WTC11 (cell line): ENCODE measurements around the gene PPARA. TPM values are rescaled to one million over a fixed set of nuclear protein-coding genes. Genes with fewer than 3 reads are reported as not detected.

Experiments used
- ATAC-seq: fragments of 200-7000 bp; cut with Tn5 transposase; 2 replicates; pipeline ENCODE4 v1.10.0; 2021; ENCODE audit warnings: mild to moderate bottlenecking, moderate library complexity
- CTCF ChIA-PET: fragments of 300-600 bp; sonication (Branson Sonifier 250); formaldehyde crosslinking; loops from one replicate; lab custom pipeline; 2021; ENCODE audit warnings: antibody characterized with exemption; lab: Charles Lee
- POLR2A ChIA-PET: fragments of 350-600 bp; sonication (Branson Sonifier 250); formaldehyde crosslinking; loops from one replicate; lab custom pipeline; 2021; ENCODE audit warnings: antibody characterized with exemption; lab: Charles Lee
- DNase-seq: peaks from one replicate; pipeline ENCODE4 v3.0.0; 2021; ENCODE audit warnings: low spot score
- H3K27ac Mint-ChIP-seq: 2 replicates; pipeline ENCODE4 v1.8.0; 2021; ENCODE audit warnings: mixed read lengths
- H3K27me3 Mint-ChIP-seq: 2 replicates; pipeline ENCODE4 v1.8.0; 2021; ENCODE audit warnings: low read depth, mild to moderate bottlenecking, moderate library complexity, mixed read lengths
- H3K36me3 Mint-ChIP-seq: 2 replicates; pipeline ENCODE4 v1.8.0; 2021; ENCODE audit warnings: mixed read lengths
- H3K4me1 Mint-ChIP-seq: 2 replicates; pipeline ENCODE4 v1.8.0; 2022; ENCODE audit warnings: mixed read lengths
- H3K4me3 Mint-ChIP-seq: 2 replicates; pipeline ENCODE4 v1.8.0; 2021; ENCODE audit warnings: mild to moderate bottlenecking, moderate library complexity, mixed read lengths
- H3K9me3 Mint-ChIP-seq: 2 replicates; pipeline ENCODE4 v1.8.0; 2021; ENCODE audit warnings: mixed read lengths
- CREB1 ChIP-seq: sonication (generic); formaldehyde crosslinking; IDR thresholded peaks from 2 replicates; pipeline ENCODE4 v1.8.0; 2023; ENCODE audit warnings: mild to moderate bottlenecking, missing genetic modification reagents
- CREM ChIP-seq: sonication (generic); formaldehyde crosslinking; IDR thresholded peaks from 2 replicates; pipeline ENCODE4 v1.8.1; 2022; ENCODE audit warnings: mild to moderate bottlenecking, missing genetic modification reagents, moderate library complexity
- GTF2I ChIP-seq: fragments of 250-450 bp; sonication (Bioruptor Pico); conservative IDR thresholded peaks from 2 replicates; pipeline ENCODE4 v1.4.0; 2021; ENCODE audit warnings: mild to moderate bottlenecking
- JAZF1 ChIP-seq: fragments of 250-450 bp; sonication (Bioruptor Pico); IDR thresholded peaks from 2 replicates; pipeline ENCODE4 v1.9.0; 2021; ENCODE audit warnings: moderate library complexity, mild to moderate bottlenecking, inconsistent platforms
- NR3C1 ChIP-seq: sonication (generic); formaldehyde crosslinking; conservative IDR thresholded peaks from 2 replicates; pipeline ENCODE4 v1.8.1; 2023; ENCODE audit warnings: low read depth, mild to moderate bottlenecking, missing genetic modification reagents
- OVOL2 ChIP-seq: fragments of 250-450 bp; sonication (Bioruptor Pico); IDR thresholded peaks from 2 replicates; pipeline ENCODE4 v1.9.0; 2021; ENCODE audit warnings: mild to moderate bottlenecking, borderline replicate concordance
- SMAD4 ChIP-seq: sonication (generic); formaldehyde crosslinking; IDR thresholded peaks from 2 replicates; pipeline ENCODE4 v1.8.0; 2022; ENCODE audit warnings: mild to moderate bottlenecking, missing genetic modification reagents
- SOX15 ChIP-seq: fragments of 250-450 bp; sonication (Bioruptor Pico); IDR thresholded peaks from 2 replicates; pipeline ENCODE4 v1.9.0; 2021; ENCODE audit warnings: mild to moderate bottlenecking
- ZBTB43 ChIP-seq: sonication (generic); formaldehyde crosslinking; IDR thresholded peaks from 2 replicates; pipeline ENCODE4 v1.8.1; 2023; ENCODE audit warnings: mild to moderate bottlenecking, missing genetic modification reagents
- ZNF121 ChIP-seq: sonication (generic); formaldehyde crosslinking; IDR thresholded peaks from 2 replicates; pipeline ENCODE4 v1.8.0; 2023; ENCODE audit warnings: missing genetic modification reagents
- ZNF219 ChIP-seq: sonication (generic); formaldehyde crosslinking; IDR thresholded peaks from 2 replicates; pipeline ENCODE4 v1.8.0; 2023; ENCODE audit warnings: missing genetic modification reagents, mild to moderate bottlenecking, borderline replicate concordance
- ZNF232 ChIP-seq: sonication (generic); formaldehyde crosslinking; IDR thresholded peaks from 2 replicates; pipeline ENCODE4 v1.8.0; 2022; ENCODE audit warnings: mild to moderate bottlenecking, missing genetic modification reagents
- ZNF263 ChIP-seq: sonication (generic); formaldehyde crosslinking; IDR thresholded peaks from 2 replicates; pipeline ENCODE4 v1.8.1; 2022; ENCODE audit warnings: low read depth, mild to moderate bottlenecking, moderate library complexity, missing genetic modification reagents
- ZNF416 ChIP-seq: fragments of 250-450 bp; sonication (Bioruptor Pico); IDR thresholded peaks from 2 replicates; pipeline ENCODE4 v1.9.0; 2021; ENCODE audit warnings: mild to moderate bottlenecking, inconsistent platforms
- ZNF532 ChIP-seq: fragments of 250-450 bp; sonication (Bioruptor Pico); IDR thresholded peaks from 2 replicates; pipeline ENCODE4 v1.9.0; 2021; ENCODE audit warnings: mild to moderate bottlenecking, borderline replicate concordance
- ZNF671 ChIP-seq: fragments of 250-450 bp; sonication (Bioruptor Pico); IDR thresholded peaks from 2 replicates; pipeline ENCODE4 v1.8.0; 2021; ENCODE audit warnings: mild to moderate bottlenecking
- total RNA-seq: library from RNA; stranded (reverse); gene quantifications from 3 replicates; pipeline ENCODE4 v1.2.3, GENCODE V29; 2021
- TF ChIP-seq, protein P1 (sequence below): sonication (generic); formaldehyde crosslinking; IDR thresholded peaks from 2 replicates; pipeline ENCODE4 v1.8.0; 2023; ENCODE audit warnings: missing genetic modification reagents
- TF ChIP-seq, protein P2 (sequence below): sonication (generic); formaldehyde crosslinking; IDR thresholded peaks from 2 replicates; pipeline ENCODE4 v1.8.1; 2022; ENCODE audit warnings: mild to moderate bottlenecking, moderate library complexity, missing genetic modification reagents
- TF ChIP-seq, protein P3 (sequence below): sonication (generic); formaldehyde crosslinking; IDR thresholded peaks from 2 replicates; pipeline ENCODE4 v1.8.0; 2023; ENCODE audit warnings: missing genetic modification reagents, mild to moderate bottlenecking, borderline replicate concordance
- TF ChIP-seq, protein P4 (sequence below): sonication (generic); formaldehyde crosslinking; IDR thresholded peaks from 2 replicates; pipeline ENCODE4 v1.8.1; 2023; ENCODE audit warnings: mild to moderate bottlenecking, missing genetic modification reagents, borderline replicate concordance

Gene PPARA
- total RNA-seq, 1 experiment from 2014 or later = 9.3 TPM

DNA sequence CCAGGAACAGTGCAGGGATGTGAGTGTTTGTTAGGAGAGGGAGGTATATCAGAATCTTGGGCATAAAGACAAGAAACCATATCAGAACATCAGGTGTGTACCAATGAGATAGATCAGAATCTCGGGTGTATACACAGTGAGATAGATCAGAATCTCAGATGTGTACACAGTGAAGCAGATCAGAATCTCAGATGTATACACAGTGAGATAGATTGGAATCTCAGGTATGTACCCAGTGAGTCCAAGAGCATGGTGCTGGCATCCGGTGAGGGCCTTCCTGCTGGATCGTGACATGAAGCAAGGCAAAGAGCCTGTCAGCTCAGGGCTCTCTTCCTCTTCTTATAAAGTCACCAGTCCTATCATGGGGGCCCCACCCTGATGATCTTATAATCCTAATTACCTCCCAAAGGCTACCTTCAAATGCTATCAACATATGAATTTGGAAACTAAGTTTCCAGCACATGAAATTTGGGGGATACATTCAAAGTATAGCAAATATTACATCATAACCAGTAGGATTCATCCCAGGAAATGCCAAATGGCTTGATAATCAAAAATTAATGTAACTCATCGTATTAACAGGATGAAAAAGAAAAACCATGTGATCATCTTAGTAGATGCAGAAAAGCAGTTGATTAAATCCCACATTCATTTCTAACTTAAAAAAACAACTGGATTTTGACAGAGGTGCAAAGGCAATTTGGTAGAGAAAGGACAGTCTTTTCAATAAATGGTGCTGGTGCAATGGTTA, 28.6 kb downstream of the PPARA start:
- Mint-ChIP-seq H3K27ac (no peak overlapping the region), H3K4me1 (no peaks in the 10 kb centered on the region), H3K9me3 (peaks cover 69% of the 10 kb centered on the region), H3K27me3 (peaks cover 4% of the 10 kb centered on the region), H3K36me3 (peaks cover 54% of the 10 kb centered on the region), H3K4me3 (no peak overlapping the region)
- TF ChIP-seq ZNF219 (CRISPR knock-in tag) = no peak
- no peak for TF ChIP-seq CREB1 (CRISPR knock-in tag)
- no peak for TF ChIP-seq ZNF121
- TF ChIP-seq ZBTB43 (CRISPR knock-in tag) = no peak
- TF ChIP-seq NR3C1 (CRISPR knock-in tag) = no peak
- DNase-seq (no peak), ATAC-seq (no peak)
- ChIA-PET CTCF (no interaction called here), POLR2A (no interaction called here)

GRCh38 chr22:46179748-46180147, 29.4 kb downstream of the PPARA start:
- ATAC-seq (no peak), DNase-seq (no peak)
- no peak overlapping the region for H3K27ac Mint-ChIP-seq
- no peaks in the 10 kb centered on the region for H3K4me1 Mint-ChIP-seq
- peaks cover 4% of the 10 kb centered on the region for H3K27me3 Mint-ChIP-seq
- POLR2A ChIA-PET = no interaction called here
- CTCF ChIA-PET = no interaction called here
- no peak overlapping the region for H3K4me3 Mint-ChIP-seq
- peaks cover 56% of the 10 kb centered on the region for H3K36me3 Mint-ChIP-seq
- peaks cover 75% of the 10 kb centered on the region for H3K9me3 Mint-ChIP-seq
- TF ChIP-seq, protein P1, sequence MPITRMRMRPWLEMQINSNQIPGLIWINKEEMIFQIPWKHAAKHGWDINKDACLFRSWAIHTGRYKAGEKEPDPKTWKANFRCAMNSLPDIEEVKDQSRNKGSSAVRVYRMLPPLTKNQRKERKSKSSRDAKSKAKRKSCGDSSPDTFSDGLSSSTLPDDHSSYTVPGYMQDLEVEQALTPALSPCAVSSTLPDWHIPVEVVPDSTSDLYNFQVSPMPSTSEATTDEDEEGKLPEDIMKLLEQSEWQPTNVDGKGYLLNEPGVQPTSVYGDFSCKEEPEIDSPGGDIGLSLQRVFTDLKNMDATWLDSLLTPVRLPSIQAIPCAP (CRISPR knock-in tag) = no peak
- TF ChIP-seq JAZF1 (no peak), SOX15 (no peak), ZNF416 (CRISPR knock-in tag) (no peak), ZNF532 (no peak), ZNF219 (CRISPR knock-in tag) (no peak), OVOL2 (CRISPR knock-in tag) (no peak), ZNF671 (CRISPR knock-in tag) (no peak), SMAD4 (CRISPR knock-in tag) (no peak), GTF2I (CRISPR knock-in tag) (no peak), ZNF263 (CRISPR knock-in tag) (no peak), CREM (CRISPR knock-in tag) (no peak), ZNF232 (CRISPR knock-in tag) (no peak)
- TF ChIP-seq, protein P2, sequence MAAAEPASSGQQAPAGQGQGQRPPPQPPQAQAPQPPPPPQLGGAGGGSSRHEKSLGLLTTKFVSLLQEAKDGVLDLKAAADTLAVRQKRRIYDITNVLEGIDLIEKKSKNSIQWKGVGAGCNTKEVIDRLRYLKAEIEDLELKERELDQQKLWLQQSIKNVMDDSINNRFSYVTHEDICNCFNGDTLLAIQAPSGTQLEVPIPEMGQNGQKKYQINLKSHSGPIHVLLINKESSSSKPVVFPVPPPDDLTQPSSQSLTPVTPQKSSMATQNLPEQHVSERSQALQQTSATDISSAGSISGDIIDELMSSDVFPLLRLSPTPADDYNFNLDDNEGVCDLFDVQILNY (CRISPR knock-in tag) = no peak
- TF ChIP-seq, protein P3, sequence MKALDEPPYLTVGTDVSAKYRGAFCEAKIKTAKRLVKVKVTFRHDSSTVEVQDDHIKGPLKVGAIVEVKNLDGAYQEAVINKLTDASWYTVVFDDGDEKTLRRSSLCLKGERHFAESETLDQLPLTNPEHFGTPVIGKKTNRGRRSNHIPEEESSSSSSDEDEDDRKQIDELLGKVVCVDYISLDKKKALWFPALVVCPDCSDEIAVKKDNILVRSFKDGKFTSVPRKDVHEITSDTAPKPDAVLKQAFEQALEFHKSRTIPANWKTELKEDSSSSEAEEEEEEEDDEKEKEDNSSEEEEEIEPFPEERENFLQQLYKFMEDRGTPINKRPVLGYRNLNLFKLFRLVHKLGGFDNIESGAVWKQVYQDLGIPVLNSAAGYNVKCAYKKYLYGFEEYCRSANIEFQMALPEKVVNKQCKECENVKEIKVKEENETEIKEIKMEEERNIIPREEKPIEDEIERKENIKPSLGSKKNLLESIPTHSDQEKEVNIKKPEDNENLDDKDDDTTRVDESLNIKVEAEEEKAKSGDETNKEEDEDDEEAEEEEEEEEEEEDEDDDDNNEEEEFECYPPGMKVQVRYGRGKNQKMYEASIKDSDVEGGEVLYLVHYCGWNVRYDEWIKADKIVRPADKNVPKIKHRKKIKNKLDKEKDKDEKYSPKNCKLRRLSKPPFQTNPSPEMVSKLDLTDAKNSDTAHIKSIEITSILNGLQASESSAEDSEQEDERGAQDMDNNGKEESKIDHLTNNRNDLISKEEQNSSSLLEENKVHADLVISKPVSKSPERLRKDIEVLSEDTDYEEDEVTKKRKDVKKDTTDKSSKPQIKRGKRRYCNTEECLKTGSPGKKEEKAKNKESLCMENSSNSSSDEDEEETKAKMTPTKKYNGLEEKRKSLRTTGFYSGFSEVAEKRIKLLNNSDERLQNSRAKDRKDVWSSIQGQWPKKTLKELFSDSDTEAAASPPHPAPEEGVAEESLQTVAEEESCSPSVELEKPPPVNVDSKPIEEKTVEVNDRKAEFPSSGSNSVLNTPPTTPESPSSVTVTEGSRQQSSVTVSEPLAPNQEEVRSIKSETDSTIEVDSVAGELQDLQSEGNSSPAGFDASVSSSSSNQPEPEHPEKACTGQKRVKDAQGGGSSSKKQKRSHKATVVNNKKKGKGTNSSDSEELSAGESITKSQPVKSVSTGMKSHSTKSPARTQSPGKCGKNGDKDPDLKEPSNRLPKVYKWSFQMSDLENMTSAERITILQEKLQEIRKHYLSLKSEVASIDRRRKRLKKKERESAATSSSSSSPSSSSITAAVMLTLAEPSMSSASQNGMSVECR (CRISPR knock-in tag) = no peak
- TF ChIP-seq, protein P4, sequence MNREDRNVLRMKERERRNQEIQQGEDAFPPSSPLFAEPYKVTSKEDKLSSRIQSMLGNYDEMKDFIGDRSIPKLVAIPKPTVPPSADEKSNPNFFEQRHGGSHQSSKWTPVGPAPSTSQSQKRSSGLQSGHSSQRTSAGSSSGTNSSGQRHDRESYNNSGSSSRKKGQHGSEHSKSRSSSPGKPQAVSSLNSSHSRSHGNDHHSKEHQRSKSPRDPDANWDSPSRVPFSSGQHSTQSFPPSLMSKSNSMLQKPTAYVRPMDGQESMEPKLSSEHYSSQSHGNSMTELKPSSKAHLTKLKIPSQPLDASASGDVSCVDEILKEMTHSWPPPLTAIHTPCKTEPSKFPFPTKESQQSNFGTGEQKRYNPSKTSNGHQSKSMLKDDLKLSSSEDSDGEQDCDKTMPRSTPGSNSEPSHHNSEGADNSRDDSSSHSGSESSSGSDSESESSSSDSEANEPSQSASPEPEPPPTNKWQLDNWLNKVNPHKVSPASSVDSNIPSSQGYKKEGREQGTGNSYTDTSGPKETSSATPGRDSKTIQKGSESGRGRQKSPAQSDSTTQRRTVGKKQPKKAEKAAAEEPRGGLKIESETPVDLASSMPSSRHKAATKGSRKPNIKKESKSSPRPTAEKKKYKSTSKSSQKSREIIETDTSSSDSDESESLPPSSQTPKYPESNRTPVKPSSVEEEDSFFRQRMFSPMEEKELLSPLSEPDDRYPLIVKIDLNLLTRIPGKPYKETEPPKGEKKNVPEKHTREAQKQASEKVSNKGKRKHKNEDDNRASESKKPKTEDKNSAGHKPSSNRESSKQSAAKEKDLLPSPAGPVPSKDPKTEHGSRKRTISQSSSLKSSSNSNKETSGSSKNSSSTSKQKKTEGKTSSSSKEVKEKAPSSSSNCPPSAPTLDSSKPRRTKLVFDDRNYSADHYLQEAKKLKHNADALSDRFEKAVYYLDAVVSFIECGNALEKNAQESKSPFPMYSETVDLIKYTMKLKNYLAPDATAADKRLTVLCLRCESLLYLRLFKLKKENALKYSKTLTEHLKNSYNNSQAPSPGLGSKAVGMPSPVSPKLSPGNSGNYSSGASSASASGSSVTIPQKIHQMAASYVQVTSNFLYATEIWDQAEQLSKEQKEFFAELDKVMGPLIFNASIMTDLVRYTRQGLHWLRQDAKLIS (CRISPR knock-in tag) = no peak
